GM19463 (cell line): ENCODE measurements around the gene TASP1.
"Not testable (repeated sequence)": the region's sequence is repeated elsewhere in the genome, so short reads cannot be mapped to it uniquely, and the experiment has no call there.

ENCODE experiments used
- ATAC-seq: cut with Tn5 transposase; IDR thresholded peaks from one replicate; pipeline ENCODE4 v1.9.1; 2021; ENCODE audit warnings: mild to moderate bottlenecking, moderate library complexity; ENCODE audit not compliant: unreplicated experiment

Gene TASP1

DNA sequence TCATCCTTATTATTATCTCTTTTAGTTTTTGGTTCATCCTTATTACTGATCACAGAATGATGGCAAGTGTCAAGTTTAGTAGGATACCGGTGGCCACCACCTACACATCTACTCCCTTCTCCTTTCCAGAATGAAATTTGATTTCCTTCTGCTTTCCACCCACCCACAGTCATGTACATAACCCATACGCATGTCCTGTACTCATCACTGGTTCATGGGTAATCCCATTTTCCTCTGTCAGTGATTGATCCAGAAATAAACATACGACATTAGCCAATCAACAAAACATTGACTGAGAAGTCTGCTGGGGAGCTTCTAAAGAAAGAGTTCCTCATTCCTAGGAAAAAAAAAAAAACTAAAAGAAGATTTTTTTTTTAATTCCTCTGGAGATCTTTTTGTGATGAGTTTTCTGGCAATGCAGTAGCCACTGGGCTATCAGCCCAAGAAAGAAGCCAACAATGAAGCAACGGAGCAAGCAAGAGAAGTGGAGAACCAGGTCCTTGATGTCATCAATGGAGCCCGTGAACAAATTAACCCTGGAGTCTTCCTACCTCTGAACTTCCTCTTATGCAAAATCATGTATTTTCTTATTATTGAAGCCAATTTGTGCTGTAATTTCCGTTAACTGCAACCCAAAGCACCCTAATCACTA lies 127.8 kb downstream of the TASP1 start:
- ATAC-seq: no peak

DNA sequence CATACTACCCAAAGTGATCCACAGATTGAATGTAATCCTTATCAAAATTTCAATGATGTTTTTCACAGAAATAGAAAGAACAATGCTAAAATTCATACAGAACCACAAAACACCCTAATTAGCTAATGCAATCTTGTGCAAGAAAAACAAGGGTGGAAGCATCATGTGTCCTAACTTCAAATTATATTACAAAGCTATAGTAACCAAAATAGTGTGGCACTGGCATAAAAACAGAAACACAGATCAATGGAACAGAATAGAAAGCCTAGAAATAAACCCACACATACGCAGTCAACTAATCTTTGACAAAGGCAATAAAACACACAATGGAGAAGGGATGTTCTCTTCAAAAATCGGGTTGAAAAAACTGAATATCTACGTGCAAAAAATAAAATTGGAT lies 131.1 kb downstream of the TASP1 start:
- no peak for ATAC-seq

DNA sequence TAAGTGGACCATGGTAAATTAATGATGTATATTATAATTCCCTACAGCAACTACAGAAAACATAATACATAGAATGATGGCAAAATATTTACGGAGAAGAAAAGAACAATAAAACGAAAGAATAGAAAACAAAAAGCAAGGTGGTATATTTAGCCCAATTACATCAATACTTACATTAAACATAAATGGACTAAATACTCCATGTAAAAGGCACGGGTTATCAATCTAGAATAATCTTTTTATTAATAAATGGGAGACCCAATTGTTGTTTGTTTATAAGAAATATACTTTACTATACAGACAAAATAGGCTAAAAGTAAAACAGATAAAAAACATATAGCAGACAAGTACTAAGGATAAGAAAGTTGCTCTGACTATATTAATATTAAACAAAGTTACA lies 137.2 kb downstream of the TASP1 start:
- ATAC-seq: no peak

- ATAC-seq: no peak
Observed at GRCh38 chr20:13494019-13494418, 144.7 kb downstream of the TASP1 start.

DNA sequence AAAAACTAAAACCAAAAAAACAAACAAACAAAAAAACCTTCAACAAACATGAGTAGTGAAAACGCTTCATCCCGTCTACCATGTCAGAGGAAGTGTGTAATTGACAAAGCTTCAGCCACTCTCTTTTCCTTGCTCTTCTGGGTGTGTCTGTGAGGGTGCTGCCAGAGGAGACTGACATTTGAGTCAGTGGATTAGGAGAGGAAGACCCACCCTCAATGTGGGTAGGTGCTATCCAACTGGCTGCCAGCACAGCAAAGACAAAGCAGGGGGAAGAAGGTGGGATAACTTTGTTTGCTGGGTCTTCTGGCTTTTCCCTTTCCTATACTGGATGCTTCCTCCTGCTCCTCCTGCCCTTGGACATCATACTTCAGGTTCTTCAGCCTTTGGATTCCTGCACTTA lies 145.6 kb downstream of the TASP1 start:
- no peak for ATAC-seq

DNA sequence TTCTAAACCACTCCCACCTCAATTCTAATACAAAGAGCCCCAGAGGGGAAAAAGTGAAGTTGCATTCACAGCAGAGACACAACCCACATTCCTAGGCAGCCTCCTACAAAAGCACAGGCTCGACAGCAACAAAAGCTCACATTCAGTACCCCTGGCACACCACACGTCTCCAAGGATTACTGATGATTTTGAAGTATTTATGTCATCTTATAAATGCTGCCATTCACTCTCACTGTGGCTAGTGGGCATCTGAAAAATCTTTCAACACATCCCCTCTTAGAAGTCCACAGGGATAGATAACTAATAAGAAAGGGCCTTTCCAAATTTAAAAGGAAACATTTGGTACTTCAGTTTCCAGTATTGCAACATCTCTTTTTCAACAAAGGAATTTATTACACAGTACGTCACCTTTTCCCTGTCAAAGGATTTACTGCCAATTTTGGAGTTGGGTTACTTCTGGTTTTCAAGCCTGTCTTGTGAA lies 146.7 kb downstream of the TASP1 start:
- no peak for ATAC-seq

GRCh38 chr20:13487202-13487601 lies 151.5 kb downstream of the TASP1 start:
- ATAC-seq: no peak

DNA sequence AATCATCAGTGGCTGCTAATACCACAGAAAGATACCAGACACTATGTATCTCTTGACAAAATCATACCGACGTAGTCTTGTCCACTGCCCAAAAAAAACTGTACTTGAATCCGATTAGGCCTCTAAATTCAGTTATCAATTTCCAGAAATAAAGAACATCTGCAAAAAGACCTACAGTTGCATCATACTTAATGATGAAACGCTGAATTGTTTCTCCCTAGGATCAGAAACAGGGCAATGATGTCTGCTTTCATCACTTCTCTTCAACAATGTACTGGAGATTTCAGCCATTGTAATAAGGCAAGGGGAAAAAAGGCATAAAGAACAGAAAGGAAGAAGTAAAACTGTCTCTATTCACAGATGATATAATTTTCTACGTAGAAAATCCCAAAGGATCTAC lies 152.0 kb downstream of the TASP1 start:
- ATAC-seq: no peak

GRCh38 chr20:13485576-13485975 lies 153.2 kb downstream of the TASP1 start:
- ATAC-seq: no peak

DNA sequence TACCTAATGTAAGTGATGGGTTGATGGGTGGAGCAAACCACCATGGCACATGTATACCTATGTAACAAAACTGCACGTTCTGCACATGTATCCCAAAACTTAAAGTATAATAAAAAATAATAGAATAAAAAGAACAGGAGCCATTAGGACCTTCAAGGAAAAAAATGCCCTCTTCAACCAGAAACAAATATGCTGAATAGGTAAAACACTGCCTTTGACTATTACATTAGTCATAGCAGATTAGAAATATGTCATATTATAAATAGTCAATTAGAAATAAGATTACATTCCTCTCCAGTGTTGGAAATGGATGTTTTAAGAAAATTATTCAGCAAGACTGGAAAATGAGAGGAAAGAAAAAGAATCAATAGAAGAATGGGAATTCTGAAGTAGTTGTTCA lies 153.7 kb downstream of the TASP1 start:
- ATAC-seq: not testable (repeated sequence)

DNA sequence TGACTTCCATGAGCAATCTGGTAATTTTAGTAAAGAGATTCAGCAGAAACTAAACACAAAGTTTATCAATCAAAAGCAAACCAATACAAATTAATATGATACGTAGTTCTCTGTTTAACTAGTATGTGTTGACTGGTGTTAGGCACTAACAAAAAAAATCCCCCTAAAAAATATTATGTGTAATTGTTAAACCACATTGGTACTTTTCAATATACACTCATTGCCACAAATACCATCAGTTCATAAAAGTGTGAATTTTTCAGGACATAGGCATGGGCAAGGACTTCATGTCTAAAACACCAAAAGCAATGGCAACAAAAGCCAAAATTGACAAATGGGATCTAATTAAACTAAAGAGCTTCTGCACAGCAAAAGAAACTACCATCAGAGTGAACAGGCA lies 155.3 kb downstream of the TASP1 start:
- not testable (repeated sequence) for ATAC-seq

- ATAC-seq: no peak
Observed at GRCh38 chr20:13478366-13478765, 160.4 kb downstream of the TASP1 start.

- ATAC-seq: no peak
Observed at GRCh38 chr20:13474467-13474866, 164.3 kb downstream of the TASP1 start.

GRCh38 chr20:13469262-13469661 lies 169.5 kb downstream of the TASP1 start:
- ATAC-seq: no peak

DNA sequence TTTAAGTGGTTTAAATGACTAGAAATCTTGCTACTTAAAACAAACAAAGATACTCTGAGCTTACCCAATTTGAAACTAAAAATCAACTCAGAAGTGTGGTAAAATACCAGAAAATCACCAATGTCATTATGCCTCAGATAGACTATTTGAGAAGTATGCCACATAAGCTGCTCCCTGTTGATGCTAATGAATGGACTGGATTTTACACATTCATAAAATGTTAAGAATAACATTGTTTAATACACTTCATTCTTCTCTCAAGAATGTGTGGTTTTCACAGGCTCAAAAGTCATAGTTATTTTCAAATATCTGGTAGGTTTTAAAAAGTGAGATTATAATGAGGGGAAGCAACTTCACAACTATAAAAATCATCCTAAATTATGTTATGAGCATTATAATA lies 170.6 kb downstream of the TASP1 start:
- no peak for ATAC-seq

DNA sequence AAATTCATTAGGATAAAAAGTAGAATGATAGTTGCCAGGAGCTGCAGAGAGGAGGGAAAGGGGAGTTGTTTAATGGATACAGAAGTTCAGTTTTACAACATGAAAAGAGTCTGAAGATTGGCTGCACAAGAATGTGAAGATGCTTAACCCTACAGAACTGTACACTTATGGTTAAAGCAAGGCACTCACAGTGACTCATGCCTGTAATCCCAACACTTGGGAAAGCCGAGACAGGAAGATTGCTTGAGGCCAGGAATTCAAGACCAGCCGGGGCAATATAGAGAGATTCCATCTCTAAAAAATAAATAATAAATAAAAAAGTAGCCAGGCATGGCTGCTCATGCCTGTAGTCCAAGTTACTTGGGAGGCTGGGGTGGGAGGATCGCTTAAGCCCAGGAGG lies 174.0 kb downstream of the TASP1 start:
- no peak for ATAC-seq

GRCh38 chr20:13461849-13462458 lies 176.8 kb downstream of the TASP1 start:
- no peak for ATAC-seq

DNA sequence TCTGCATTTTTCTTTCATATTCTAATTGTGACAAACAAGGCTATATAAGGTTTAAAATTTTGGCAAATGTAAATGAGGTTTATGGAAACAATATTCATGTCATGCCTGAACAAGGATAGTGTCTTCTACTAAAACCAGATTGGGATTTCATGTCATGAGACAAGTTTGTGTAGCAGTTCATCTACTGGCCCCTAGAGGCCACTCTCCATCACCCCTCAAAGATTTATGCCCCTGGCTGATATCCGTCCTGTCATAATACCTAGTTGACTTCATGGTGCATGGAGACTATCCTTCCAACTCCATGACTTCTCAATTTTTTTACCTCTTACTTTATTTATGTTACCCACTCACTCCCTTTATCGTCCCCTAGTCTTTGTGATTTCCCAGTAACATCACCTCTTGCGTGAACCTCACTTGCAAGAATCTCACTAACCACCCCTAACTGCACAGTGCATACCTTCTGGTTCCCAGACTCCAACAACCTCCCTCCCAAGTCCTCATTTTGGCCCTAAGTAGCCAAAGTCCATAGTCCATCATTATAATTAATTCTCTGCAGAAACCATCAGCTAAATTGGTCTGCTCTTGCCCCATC lies 179.8 kb downstream of the TASP1 start:
- peak; percentile 76 for ATAC-seq

- no peak for ATAC-seq
Observed at GRCh38 chr20:13457487-13457886, 181.2 kb downstream of the TASP1 start.

DNA sequence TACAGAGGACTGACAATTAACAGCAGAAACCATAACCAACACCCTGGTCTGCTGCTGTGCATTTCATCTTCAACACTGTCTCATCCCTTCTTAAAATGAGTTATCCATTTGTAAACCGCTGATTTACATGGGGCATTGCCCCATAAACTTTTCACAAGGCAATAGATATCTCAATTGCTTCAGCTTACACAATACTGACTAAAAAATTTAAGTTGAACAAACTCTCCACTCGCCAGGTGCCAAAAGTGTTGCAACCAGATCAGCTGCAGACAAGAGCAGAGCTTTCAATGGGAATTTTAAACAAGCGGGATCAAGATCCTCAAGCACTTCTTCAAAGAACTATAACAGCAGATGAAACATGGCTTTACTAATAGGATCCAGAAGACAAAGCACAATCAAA lies 183.0 kb downstream of the TASP1 start:
- no peak for ATAC-seq

DNA sequence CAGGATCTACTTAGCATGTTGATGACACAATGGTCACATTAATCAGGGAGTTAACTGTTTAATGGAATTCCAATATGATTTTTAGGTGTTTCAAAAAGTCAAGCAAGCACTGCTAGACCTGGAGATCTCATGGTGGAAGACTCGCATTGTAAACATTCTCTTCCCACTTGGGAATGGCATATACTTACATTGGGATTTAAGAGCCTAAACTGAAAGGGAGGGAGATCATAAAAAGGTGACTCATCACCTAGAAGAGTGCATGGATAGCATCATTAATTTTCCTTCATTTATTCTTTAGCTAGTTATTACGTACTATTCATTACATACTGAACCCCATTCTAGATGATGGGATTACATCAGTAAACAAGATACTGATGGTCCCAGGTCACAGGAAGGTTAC lies 185.4 kb downstream of the TASP1 start:
- no peak for ATAC-seq

DNA sequence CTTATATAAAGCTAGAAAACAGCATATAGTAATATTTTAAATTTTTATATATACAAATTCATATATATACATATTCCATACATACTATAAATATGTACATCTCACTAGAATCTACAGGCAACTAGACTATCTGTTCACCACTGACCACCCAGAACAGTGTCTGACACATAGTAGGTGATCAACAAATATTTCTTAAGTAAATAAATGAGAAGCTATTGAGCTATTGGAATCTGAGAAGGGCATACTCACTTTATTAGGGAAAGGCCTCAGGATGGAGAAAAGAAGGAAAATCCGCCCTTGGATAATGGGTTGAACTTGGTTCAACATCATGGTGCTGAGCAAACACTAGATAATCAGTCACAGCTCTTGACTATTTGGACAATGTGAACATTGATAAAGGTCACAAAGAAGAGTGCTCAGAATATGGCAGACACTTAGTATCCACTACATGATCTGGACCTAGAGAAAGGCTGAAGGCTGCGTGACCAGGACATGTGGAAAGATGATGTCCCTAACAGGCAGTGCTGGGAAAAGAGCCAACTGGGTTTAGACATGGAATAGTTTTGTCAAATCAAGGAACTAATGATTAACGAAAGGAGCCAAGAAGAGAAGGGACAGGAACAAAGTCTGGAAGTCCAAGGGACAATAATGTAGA lies 186.1 kb downstream of the TASP1 start:
- no peak for ATAC-seq
